ENCODE measurements around the gene PLTP.
"Not testable (repeated sequence)": the region's sequence is repeated elsewhere in the genome, so short reads cannot be mapped to it uniquely, and the experiment has no call there.

PLTP gene

GRCh38 chr20:45920462-45921336 lies 8.7 kb upstream of the PLTP start:
- DNase-seq (ENCODE audit: low read depth, low spot score): no peak

DNA sequence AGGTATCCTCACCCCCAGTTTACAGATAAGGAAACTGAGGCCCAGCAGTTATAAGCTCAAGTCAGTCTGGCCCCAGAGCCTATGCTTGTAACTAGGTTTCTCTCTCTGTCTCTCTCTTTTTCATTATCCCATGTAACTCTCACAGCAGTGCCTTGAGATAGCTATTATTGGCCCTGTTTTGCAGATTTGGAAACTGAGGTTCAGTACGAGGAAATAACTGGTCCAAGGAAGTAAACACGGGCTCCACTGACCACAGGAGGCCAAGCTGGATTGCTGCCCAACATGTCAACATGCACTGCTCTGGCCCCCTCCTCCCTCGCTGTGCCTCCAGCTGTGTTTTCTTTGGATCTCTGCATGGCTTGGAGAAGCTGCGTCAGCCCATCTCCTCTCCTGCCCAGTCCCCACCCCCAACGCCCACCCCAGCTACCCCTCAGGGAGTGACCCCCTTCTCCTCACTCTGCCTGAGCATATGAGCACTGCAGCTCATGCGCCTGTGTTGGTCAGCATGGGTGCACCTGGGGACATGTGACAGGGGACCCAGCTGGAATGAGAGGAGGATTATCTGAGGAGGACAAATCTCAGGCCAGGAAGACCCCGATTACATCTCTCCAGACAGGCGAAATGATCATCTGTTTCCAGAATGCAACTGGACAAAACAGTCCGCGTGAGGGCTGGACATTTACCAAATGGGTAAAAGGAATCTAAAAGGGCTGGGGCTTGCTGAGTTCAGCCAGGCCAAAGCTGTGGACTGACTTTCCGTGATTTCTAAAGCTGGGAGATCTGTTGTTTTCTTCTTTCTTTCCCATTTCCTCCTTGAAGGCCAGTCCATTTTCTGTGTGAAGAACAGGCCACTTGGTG lies 7.8 kb upstream of the PLTP start:
- DNase-seq (ENCODE audit: low read depth, low spot score): no peak

DNA sequence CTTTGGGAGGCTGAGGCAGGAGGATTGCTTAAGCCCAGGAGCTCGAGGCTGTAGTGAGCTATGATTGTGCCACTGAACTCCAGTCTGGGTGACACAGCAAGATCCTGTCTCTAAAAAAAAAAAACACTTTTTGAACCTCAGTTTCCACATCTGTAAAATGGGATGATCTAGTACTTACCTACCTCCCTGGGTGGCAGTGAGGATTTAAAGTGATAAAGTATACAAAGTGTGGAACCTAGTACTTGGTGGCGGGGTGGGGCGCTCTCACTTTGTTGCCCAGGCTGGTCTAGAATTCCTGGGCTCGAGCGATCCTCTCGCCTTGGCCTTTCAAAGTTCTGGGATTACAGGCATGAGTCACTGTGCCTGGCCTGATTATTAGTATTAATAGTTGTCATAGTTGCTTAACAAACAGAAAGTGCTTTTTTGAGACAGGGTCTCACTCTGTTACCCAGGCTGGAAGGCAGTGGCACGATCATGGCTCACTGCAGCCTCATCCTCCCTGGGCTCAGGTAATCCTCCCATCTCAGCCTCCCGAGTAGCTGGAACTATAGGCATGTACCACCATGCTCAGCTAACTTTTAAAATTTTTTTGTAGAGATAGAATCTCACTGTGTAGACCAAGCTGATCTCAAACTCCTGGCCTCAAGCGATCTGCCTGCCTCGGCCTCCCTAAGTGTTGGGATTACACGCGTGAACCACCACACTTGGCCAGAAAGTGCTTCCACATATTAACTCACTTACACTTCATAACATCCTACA lies 7.0 kb upstream of the PLTP start:
- DNase-seq (ENCODE audit: low read depth, low spot score): no peak

GRCh38 chr20:45918182-45918737 lies 6.3 kb upstream of the PLTP start:
- DNase-seq (ENCODE audit: low read depth, low spot score): no peak

- DNase-seq (ENCODE audit: low read depth, low spot score): no peak
These were observed 5.8 kb upstream of the PLTP start for GRCh38 chr20:45917790-45918141.

DNA sequence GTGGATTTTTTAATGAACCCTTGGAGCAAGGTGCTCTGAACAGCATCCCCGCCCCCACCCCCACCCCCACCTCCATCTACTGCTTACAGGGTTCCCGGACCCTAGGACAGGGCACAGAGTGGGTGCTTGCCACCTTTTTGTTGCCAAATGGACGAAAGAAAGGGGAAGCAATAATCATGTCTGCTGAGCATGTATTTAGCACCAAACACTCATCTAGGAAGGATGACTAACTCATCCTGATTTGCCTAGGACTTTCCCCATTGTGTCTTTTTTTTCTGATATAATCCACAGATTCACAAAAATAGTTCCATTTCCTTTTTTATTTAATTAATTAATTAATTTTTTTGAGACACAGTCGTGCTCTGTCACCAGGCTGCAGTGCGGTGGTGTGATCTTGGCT lies 1.2 kb upstream of the PLTP start:
- DNase-seq (ENCODE audit: low read depth, low spot score): no peak

DNA sequence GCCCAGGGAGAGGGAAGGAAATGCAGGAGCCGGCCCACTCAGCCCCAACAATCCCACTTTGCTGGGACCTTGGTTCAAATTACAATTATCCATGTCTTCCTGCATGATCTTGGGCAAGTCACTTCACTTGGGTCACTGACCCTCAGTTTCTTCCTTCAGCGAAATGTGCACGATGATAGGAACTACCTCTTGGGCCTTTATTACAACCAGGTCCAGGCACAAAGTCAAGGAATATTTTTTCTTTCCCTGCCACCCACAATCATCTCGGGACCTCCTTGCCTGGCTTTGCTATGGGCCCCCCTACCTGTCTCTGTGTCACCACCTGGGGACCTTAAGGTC lies 358 bp upstream of the PLTP start:
- DNase-seq (ENCODE audit: low read depth, low spot score): no peak

- DNase-seq (ENCODE audit: low read depth, low spot score): peak; percentile 100
These were observed 1.1 kb downstream of the PLTP start for GRCh38 chr20:45910670-45911485.

- no peak for DNase-seq (ENCODE audit: low read depth, low spot score)
These were observed 1.9 kb downstream of the PLTP start for GRCh38 chr20:45909817-45910669.

GRCh38 chr20:45909336-45909808 lies 2.6 kb downstream of the PLTP start:
- DNase-seq (ENCODE audit: low read depth, low spot score): no peak

DNA sequence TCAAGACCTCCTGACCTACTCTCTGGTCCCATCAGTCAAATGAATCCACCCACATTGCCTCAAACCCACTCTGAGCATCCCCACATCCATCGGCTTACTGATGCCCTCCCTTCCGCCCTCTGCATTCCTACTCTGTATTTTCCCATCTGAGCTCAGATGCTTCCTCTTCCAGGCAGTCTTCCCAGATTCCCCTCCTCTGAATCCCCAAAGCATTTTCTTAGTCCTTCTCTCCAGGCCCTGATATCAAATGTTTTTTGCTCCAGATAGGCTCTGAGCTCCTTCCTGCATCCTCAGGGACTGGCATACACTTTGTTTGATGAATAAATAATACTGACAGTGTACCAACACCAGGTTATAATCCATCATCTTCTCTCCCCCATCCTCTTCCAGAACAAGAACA lies 3.9 kb downstream of the PLTP start:
- DNase-seq (ENCODE audit: low read depth, low spot score): no peak

DNA sequence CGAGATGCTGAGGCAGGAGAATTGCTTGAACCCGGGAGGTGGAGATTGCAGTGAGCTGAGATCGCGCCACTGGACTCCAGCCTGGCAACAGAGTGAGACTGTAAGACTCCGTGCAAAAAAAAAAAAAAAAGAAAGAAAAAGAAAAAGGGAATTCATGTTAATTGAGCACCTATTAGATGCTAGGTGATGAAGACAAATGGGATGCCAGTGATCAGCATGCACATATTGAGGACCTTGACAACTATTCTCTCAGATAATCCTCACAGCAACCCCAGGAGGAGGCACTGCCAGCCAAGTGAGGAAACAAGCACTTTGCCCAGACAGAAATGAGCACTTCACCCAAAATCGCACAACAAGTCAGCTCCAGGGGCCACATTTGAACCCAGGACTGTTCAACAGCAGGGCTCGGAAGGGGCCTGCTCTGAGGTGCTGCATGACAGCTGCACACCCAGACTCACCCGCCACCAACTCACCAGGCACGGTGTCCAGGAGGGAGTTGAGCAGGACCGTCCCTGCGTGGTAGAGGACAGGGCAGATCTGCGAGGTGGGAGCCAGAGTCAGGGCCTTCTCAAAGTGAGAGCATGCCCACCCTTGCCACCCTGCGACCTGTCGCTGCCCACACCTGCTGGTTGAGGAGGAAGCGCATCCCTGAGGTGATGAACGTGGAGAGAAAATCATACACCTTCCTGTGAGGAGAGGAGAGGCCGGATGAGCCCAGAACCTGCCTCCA lies 4.6 kb downstream of the PLTP start:
- DNase-seq (ENCODE audit: low read depth, low spot score): no peak

DNA sequence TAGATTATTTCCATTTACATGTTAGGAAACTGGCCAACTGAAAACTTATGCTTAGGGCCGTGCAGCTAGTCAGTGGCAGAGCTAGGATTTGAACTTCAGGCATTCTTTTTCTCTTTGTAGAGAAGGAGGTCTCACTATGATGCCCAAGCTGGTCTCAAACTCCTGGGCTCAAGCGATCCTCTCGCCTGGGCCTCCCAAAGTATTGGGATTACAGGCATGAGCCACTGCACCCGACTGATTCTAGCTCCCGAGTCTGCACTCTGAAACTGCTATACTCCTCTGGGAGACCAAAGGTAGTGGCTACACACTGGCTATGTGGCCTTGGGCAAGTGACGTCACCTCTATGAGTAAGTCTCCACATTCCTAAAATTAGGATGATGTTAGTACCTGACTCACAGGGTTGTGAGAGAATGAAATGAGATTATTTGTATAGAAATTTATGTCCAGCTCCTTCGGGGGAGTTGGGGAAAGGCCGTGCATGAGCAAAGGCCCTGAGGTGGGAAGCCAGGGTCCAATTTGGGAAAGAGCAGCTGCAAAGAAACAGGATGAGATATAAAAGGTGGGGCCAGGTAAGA lies 6.4 kb downstream of the PLTP start:
- no peak for DNase-seq (ENCODE audit: low read depth, low spot score)

GRCh38 chr20:45904583-45905504 lies 7.1 kb downstream of the PLTP start:
- no peak for DNase-seq (ENCODE audit: low read depth, low spot score)

DNA sequence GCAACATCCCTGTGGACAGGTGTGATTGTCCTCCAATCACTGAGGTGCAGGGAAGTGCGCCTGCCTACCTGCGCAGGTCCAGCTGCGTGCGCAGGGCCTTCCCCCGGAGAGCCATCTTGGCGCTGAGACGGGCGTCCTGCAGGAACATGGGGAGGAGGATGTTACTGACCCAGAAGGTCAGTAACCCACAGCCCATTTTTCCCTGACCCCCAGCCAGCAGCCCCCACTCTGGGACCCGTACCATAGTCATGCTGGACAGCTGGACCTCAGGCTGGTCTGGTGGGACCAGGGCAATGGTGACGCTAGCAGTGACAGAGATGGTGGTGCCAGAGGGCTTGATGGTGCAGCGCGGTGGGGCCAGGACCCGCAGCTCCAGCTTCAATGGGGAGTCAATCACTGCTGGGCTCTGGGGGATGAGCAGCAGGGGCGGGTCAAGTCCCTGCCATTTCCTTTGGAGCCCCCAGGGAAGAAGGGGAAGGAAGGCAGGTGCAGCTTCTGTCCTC lies 9.7 kb downstream of the PLTP start:
- no peak for DNase-seq (ENCODE audit: low read depth, low spot score)

DNA sequence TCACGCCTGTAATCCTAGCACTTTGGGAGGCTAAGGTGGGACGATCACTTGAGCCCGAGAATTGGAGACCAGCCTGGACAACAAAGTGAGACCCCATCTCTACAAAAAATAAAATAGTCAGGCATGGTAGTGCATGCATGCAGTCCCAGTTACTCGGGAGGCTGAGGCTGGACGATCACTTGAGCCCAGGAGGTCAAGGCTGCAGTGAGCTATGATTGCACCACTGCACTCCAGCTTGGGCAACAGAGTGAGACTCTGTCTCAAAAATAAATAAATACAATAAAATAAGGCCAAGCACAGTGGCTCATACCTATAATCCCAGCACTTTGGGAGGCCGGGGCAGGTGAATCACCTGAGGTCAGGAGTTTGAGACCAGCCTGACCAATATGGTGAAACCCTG lies 10.6 kb downstream of the PLTP start:
- DNase-seq (ENCODE audit: low read depth, low spot score): not testable (repeated sequence)

DNA sequence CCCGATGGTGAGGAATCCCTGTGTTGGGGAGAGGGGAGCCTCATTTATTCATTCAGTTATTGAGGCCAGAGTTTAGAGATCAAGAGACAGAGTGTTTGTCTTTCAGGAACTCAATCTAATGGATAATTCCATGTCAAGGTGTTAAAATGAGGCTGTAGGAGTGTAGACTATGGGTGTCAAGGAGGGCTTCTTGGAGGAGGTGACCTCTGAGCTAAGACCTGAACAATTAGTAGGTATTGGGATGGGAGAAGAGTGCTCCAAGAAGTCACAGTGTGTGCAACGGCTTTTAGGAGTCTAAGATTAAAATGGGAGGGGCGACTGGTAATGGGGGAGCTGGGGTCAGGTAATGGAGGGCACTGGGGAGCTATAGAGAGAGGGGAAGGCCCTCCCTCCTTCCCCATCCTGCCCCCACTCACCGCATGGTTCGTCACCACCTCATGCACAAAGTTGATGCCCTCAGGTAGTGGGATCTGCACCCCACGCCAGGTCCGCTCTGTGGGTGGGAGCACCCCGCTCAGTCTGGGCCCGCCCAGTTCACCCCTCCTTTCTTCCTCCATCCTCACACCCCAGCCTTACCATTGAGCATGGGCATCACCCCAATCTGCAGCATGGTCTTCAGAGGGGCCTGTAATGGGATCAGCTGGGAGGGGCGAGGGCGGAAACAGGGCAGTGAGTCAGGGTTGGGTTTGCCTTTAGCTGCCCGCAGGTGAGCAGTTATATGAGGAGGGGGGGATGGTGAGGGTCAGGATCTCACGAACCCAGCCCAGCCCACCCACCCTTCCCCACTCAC lies 12.7 kb downstream of the PLTP start:
- no peak for DNase-seq (ENCODE audit: low read depth, low spot score)
